Measurements from ENCODE around the gene GRK5. TPM values are rescaled to one million over a fixed set of nuclear protein-coding genes. Genes with fewer than 3 reads are reported as not detected.

Gene GRK5
- total RNA-seq, 1 donor from 2014 or later = 2.8 TPM

DNA sequence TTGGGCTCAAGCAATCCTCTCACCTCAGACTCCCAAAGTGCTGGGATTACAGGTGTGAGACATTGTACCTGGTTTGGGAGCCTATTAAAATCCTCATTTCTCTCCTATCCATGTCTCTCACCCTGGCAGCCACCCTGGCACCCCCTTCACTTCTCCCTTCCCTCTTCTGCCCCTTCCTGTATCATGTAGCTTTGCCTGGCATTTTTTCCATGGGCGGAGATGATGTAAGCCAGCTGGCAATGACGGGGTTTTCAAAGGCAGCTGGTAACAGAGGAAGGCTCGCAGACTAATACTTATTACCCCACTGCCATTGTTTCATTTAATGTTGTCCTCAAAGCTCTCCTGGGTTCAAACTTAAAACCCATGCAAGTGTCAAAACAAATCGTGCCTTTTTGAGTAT lies 273.3 kb downstream of the GRK5 start:
- H3K4me3 ChIP-seq (ENCODE audit: low read depth, low read length) = no peak overlapping the region
- DNase-seq (ENCODE audit: low read depth) = no peak
- H3K36me3 ChIP-seq (ENCODE audit: control insufficient read depth, insufficient read depth, low read length) = no peaks in the 10 kb centered on the region
- TF ChIP-seq, protein P1, sequence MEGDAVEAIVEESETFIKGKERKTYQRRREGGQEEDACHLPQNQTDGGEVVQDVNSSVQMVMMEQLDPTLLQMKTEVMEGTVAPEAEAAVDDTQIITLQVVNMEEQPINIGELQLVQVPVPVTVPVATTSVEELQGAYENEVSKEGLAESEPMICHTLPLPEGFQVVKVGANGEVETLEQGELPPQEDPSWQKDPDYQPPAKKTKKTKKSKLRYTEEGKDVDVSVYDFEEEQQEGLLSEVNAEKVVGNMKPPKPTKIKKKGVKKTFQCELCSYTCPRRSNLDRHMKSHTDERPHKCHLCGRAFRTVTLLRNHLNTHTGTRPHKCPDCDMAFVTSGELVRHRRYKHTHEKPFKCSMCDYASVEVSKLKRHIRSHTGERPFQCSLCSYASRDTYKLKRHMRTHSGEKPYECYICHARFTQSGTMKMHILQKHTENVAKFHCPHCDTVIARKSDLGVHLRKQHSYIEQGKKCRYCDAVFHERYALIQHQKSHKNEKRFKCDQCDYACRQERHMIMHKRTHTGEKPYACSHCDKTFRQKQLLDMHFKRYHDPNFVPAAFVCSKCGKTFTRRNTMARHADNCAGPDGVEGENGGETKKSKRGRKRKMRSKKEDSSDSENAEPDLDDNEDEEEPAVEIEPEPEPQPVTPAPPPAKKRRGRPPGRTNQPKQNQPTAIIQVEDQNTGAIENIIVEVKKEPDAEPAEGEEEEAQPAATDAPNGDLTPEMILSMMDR (IDR thresholded peaks at IDR 0.05; ENCODE audit: insufficient read depth, low read length, poor library complexity, severe bottlenecking) = no peak
- peaks cover 13% of the 10 kb centered on the region for H3K27me3 ChIP-seq (ENCODE audit: control insufficient read depth, insufficient read depth, low read length)

DNA sequence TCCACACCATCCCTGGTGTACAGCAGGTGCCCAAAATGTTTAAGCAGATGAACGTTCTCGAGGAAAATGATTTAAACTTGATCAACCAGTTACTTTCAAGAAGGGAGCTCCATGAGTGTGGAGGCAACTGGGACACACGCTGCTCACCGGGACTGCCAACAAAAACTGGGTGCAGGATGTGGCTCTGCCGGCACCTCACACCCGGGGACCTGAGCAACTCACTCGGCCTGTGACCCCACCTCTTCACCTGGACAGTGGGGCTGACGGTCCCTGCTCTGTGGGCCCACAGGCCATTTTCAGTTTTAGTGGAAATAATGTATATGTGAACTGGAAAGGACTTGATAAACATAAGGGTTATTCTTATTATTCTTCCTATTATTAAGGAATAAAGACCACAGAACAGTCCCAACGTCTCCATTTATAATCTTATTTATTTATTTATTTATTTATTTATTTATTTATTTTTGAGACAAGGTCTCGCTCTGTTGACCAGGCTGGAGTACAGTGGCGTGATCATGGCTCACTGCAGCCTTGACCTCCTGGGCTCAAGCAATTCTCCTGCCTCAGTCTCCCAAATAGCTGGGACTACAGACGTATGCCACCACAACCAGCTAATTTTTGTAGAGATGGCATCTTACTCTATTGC lies 274.5 kb downstream of the GRK5 start:
- H3K36me3 ChIP-seq (ENCODE audit: control insufficient read depth, insufficient read depth, low read length) = no peaks in the 10 kb centered on the region
- no peak overlapping the region for H3K4me3 ChIP-seq (ENCODE audit: low read depth, low read length)
- DNase-seq (ENCODE audit: low read depth) = no peak
- TF ChIP-seq, protein P1 (IDR thresholded peaks at IDR 0.05; ENCODE audit: insufficient read depth, low read length, poor library complexity, severe bottlenecking) = no peak
- peaks cover 11% of the 10 kb centered on the region for H3K27me3 ChIP-seq (ENCODE audit: control insufficient read depth, insufficient read depth, low read length)

DNA sequence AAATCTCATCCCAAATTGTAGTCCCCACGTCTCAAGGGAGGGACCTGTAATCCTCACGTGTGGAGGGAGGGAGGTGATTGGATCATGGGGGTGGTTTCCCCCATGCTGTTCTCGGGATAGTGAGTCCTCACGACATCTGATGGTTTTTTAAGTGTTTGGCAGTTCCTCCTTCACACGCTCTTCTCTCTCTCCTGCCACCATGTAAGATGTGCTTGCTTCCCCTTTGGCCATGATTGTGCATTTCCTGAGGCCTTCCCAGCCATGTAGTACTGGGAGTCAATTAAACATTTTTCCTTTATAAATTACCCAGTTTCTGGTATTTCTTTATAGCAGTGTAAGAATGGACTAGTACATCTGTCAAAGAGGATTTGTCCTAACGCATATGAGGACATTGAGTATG lies 275.6 kb downstream of the GRK5 start:
- TF ChIP-seq, protein P1 (IDR thresholded peaks at IDR 0.05; ENCODE audit: insufficient read depth, low read length, poor library complexity, severe bottlenecking) = no peak
- DNase-seq (ENCODE audit: low read depth) = no peak
- no peak overlapping the region for H3K4me3 ChIP-seq (ENCODE audit: low read depth, low read length)
- peaks cover 7% of the 10 kb centered on the region for H3K27me3 ChIP-seq (ENCODE audit: control insufficient read depth, insufficient read depth, low read length)
- no peaks in the 10 kb centered on the region for H3K36me3 ChIP-seq (ENCODE audit: control insufficient read depth, insufficient read depth, low read length)

DNA sequence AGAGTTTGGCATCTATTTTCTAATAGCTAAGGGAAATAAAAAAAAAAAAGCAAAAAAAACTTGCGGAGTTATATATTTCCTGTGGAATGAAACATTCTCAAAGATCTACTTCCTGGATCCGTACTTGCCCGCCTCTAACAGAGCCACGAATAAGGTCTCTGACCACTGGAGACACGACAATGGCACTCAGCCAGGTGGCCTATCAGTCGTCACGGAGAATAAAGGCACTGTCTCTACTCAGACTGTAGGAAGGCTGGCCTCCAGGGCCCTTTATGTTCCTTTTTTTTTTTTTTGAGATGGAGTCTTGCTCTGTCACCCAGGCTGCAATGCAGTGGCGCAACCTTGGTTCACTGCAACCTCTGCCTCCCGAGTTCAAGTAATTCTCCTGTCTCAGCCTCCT lies 276.5 kb downstream of the GRK5 start:
- Histone ChIP-seq H3K4me3 (ENCODE audit: low read depth, low read length) (no peak overlapping the region), H3K27me3 (ENCODE audit: control insufficient read depth, insufficient read depth, low read length) (peaks cover 5% of the 10 kb centered on the region), H3K36me3 (ENCODE audit: control insufficient read depth, insufficient read depth, low read length) (no peaks in the 10 kb centered on the region)
- TF ChIP-seq, protein P1 (IDR thresholded peaks at IDR 0.05; ENCODE audit: insufficient read depth, low read length, poor library complexity, severe bottlenecking) = no peak
- no peak for DNase-seq (ENCODE audit: low read depth)

DNA sequence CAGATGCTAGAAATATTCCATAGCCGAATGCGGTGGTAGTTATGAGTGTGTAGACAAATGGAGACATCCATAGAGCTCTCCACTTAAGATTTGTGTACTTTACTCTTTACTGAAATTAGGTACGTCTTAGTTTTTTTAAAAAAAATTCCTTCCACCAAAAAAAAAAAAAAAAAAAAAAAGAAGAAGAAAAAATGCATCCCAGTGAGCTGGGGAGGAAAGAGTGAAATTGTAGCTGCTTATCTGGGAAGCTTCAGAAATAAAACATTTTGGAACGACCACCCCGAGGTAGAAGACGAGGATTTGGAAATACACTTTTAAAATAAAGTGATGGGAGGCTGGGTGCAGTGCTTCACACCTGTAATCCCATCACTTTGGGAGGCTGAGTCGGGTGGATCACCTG lies 281.3 kb downstream of the GRK5 start:
- TF ChIP-seq, protein P1 (IDR thresholded peaks at IDR 0.05; ENCODE audit: insufficient read depth, low read length, poor library complexity, severe bottlenecking) = no peak
- DNase-seq (ENCODE audit: low read depth) = no peak
- H3K4me3 ChIP-seq (ENCODE audit: low read depth, low read length) = no peak overlapping the region
- no peaks in the 10 kb centered on the region for H3K27me3 ChIP-seq (ENCODE audit: control insufficient read depth, insufficient read depth, low read length)
- no peaks in the 10 kb centered on the region for H3K36me3 ChIP-seq (ENCODE audit: control insufficient read depth, insufficient read depth, low read length)

DNA sequence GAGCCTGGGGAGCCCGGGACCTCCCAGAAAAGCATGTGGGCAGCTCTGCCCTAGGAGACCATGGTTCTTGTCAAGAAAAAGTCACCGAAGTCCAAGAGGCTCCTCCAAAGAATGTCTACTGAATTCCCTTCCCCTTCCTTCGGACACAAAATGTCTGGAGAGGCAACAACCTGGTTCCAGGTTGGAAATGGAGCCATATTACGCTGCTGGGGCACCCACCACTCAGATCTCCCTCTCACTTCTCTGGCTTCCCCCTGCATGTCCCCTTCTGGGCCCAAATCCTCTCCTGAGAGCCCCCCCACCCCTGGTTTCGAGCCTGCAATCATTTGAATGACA lies 282.6 kb downstream of the GRK5 start:
- Histone ChIP-seq H3K27me3 (ENCODE audit: control insufficient read depth, insufficient read depth, low read length) (no peaks in the 10 kb centered on the region), H3K4me3 (ENCODE audit: low read depth, low read length) (no peak overlapping the region), H3K36me3 (ENCODE audit: control insufficient read depth, insufficient read depth, low read length) (no peaks in the 10 kb centered on the region)
- TF ChIP-seq, protein P1 (IDR thresholded peaks at IDR 0.05; ENCODE audit: insufficient read depth, low read length, poor library complexity, severe bottlenecking) = no peak
- DNase-seq (ENCODE audit: low read depth) = no peak
